ENCODE results near the gene TRAFD1.
A peak's percentile ranks its signal among the peaks of the same experiment; 100 is the strongest.

Gene TRAFD1

DNA sequence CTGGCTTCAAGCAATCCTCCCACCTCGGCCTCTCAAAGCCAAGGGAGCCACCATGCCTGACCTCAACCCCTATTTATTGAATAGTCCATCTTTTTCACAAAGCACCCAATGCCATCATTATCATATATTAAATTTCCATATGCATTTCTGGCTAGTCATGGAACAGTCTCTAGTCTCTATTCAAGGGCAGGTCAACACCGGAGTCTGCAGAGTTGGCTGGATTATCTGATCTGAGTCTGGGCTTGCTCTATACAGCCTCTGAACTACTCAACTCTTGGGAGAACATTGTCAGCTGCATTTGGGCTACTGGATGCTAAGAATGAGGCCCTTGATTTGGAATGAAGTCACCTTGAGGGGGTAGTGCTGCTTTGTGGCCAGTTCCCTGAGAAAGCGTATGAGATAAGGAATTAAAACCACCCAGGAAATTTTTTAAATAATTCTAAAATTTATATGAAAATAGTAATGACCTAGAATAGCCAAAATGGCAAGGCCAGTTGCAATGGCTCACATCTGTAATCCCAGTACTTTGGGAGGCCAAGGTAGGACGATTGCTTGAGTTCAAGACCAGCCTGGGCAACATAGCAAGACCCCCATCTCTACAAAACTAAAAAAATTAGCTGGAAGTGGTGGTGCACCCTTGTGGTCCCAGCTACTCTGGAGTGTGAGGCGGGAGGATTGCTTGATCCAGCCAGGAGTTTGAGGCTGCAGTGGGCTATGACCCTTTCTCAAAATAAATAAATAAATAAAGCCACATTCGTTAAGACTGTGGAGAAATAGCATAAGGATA lies 9.9 kb upstream of the TRAFD1 start:
- DNase-seq (ENCODE audit: low read depth): no peak

DNA sequence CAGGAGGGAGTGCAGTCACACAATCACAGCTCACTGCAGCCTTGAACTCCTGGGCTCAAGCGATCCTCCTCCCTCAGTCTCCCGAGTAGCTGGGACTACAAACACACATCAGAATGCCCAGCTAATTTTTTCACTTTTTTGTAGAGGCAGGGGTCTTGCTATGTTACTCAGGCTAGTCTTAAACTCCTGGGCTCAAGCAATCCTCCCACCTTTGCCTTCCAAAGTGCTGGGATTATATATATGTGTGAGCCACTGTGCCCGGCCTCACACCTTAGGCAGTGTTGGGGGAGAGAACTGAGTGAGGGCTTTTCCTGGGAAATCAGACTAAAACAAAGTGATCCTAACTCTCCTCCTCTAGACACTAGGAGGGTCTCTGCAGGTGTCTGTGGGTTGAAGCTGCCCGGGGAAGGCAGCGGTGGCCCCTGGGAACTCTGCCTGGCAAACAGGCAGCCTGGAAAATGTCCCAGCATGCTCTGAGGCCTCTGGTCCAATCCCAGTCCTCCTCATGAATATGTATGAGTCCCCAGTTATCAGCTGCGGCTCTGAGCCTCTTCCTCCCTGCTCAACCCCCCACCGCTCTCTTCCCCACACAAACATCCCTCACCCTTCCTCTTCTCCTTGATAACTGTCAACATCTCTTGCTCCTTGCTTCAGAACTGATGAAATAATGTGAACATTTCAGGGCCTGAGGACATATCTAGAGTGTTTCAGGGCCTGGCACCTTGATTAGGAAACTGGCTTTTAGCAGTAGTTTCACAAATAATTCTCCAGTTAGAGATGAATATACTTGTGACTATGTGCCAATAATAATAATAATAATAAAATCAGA lies 8.9 kb upstream of the TRAFD1 start:
- DNase-seq (ENCODE audit: low read depth): peak; percentile 43

DNA sequence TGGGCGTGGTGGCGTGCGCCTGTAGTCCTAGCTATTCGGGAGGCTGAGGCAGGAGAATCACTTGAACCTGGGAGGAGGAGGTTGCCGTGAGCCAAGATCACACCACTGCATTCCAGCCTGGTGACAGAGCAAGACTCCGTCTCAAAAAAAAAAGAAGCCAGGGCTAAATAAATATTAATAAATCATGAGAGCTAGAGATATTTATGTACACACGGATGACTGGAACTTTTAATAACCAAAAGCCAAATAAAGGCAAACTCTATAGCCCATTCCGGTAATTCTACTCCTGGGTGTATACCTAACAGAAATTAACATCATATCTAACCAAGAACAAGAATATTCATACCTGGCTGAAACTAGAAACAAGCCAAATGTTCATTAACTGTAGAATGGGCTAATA lies 7.7 kb upstream of the TRAFD1 start:
- no peak for DNase-seq (ENCODE audit: low read depth)

DNA sequence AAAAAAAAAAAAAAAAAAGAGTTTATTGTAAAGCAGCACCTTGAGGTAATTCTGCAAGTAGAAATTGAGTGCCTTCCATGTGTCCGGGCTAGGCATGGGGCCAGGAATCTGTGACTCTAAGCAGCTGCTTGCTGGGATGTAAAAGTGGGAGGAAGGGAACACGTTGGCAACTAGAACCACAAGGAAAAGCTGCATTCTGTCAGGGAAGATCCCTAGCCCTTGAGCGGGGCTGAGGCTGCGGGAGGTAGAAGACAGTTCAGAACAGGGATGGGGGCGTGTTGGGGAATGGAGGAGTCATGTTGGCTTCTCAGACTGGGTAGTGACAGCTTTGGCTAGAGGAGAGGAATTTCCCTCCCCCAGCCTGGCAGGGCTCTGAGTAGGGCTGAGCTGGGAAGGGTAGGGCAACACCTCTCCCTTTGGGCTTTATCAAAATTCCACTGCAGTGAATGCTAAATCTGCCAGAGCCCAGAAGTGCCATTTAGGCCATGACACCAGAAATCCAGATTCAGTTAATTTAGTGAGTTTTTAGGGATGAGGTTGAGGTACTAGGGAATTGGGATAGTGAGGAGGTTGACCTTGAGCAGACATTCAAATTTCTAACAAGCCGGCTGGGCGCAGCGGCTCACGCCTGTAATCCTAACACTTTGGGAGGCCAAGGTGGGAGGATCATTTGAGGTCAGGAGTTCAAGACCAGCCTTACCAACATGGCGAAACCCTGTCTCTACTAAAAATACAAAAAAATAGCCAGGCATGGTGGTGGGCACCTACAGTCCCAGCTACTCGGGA lies 3.4 kb upstream of the TRAFD1 start:
- DNase-seq (ENCODE audit: low read depth): peak; percentile 62

DNA sequence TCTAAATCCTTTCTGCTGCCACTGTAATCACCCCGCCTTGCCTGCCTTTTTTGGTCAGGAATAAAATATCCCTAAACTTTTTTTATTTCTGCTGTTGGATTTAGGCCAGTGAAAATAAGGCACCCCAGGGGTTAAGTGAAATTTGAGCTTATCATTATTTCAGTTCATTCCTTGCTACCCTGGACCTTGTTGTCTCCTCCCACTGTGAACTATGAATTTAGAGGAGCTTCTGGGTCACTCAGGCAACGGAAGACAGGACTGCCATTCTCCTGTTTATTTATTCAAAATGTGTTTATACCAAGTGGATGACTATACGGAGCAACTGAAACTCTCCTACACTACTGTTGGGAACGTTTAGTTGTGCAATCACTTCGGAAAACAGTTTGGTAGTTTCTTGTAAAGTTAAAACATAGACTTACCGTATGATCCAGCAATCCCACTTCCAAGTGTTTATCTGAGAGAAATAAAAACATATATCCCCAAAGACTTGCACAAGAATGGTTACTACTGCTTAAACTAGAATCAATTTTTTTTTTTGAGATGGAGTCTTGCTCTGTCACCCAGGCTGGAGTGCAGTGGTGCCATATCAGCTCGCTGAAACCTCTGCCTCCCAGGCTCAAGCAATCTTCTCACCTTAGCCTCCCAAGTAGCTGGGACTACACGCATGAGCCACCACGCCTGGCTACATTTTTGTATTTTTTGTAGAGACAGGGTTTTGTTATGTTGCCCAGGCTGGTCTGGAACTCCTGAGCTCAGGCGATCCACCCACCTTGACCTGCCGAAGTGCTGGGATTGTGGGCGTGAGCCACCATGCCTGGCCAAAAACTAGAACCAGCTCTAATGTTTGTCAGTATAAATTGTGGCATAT lies 2.3 kb upstream of the TRAFD1 start:
- peak; percentile 75 for DNase-seq (ENCODE audit: low read depth)

DNA sequence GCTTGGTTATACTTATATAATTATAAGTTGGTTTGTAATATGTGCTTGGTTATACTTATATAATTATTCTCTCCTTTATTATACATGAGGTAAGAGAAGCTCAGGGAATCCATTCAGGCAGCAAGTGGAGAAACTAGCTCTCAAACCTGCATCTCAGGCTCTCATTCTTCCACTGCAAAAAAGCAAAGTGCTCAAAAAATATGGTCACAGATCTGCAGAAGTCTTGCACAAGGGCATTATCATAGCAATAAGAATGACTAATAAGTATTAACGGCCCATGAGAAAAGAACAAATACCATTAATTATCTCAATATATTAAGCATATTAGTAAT lies 476 bp upstream of the TRAFD1 start:
- DNase-seq (ENCODE audit: low read depth): no peak

DNA sequence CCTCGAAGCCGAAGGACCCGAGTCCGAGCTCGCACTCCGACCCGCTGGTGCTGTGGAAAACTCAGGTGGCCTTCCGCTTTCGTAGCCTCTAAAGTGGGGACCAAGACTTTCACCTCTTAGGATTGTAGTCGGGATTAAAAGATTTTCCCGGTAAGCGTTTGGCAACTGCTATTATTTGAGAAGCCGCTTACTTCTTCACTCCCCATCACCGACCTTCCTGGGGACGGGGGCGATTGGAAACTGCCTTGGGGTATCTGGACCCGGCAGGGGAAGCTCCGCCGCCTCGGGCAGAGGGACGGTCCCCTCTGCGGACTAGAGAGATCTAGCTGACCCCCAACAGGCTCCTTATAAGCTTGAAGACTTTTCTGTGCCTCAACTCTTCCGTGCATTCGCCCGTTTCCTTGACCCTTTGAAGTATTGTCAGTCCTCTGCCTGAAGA lies 659 bp downstream of the TRAFD1 start:
- no peak for DNase-seq (ENCODE audit: low read depth)

DNA sequence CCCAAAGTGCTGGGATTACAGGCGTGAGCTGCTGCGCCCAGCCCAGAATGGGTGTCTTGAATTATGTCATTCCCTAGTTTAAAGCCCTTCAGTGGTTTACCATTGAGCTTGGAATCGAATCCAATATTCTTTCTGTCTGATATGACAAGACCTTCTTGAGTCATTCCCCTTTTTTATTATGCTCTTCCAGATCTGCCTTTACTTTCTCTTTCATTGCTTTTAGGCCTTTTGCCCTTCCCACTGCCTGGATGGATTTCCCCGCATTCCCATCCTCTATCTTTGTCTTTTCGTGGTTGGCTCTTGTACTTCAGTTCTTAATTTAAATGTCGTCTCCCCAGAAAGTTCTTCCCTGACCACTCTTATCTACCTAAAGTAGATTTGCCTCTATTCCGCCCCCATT lies 1.6 kb downstream of the TRAFD1 start:
- no peak for DNase-seq (ENCODE audit: low read depth)

DNA sequence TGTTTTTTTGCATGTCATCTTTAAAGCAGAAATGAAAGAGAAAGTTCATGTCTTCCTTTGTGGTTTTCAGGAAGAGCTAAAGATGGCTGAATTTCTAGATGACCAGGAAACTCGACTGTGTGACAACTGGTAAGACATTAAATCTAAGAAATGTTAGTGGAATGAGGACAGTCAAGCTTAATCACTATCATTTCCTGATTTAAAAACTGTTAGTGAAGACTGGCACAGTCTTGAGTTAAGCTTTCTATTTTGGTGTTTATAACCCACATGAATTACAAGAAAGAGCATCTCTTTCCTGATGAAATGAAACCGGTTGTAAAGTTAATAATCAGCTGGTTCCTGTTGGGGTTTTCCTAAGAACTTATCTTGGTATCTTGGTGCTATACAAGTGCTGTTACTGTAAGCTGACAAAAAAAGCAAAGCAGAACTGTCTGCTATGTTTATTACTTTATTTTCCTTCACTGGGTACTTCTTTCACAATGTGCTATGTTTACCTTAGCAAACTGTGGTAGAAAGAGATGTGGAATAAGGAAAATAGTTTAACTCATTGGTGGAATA lies 5.2 kb downstream of the TRAFD1 start:
- no peak for DNase-seq (ENCODE audit: low read depth)

DNA sequence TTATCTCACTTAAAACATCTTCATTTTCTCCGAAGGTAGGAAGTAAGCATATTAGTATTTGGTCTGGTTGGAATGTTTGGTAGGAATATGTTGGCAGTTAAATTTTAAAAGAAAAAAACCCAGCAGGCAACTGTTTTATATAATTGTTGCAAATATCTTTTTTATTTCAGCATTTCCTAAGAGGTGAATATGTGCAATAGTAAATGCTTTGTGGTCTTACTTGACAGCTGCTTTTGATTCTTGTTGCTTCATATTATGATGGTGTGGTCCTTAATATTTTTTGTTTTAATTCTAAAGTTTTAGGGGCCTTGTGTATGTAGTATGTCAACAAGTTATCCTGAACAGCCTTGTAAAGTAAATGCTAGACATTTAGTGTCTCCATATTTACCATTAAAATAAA lies 6.3 kb downstream of the TRAFD1 start:
- DNase-seq (ENCODE audit: low read depth): no peak

DNA sequence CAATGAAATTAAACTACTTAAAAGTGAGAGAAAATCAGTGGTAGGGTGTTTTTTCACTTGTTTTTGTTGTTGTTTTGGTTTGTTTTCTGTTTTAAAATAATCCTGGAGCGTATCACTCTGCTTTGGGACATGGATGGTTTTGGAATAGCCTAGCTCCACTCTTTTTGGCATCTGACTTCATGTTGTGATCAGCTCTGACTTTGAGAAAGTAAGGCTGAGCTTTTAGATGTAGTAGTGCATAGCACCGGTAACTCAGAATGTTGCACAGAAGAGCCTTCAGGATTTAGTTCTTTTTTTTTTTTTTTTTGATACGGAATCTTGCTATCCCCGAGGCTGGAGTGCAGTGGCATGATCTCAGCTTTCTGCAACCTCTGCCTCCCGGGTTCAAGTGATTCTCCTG lies 8.1 kb downstream of the TRAFD1 start:
- no peak for DNase-seq (ENCODE audit: low read depth)

DNA sequence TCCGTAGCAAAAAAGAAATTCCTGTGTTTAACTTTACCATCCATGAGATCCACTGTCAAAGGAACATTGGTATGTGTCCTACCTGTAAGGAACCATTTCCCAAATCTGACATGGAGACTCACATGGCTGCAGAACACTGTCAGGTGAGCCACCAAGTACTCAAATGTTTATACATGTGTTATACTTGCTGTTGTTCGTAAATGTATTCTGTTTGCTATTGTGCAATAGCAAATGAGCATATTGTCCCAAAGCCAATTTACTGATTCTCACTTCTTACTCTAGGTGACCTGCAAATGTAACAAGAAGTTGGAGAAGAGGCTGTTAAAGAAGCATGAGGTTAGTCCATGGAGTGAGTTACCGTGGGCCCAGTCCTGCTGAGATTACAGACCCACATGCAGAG lies 9.4 kb downstream of the TRAFD1 start:
- no peak for DNase-seq (ENCODE audit: low read depth)

DNA sequence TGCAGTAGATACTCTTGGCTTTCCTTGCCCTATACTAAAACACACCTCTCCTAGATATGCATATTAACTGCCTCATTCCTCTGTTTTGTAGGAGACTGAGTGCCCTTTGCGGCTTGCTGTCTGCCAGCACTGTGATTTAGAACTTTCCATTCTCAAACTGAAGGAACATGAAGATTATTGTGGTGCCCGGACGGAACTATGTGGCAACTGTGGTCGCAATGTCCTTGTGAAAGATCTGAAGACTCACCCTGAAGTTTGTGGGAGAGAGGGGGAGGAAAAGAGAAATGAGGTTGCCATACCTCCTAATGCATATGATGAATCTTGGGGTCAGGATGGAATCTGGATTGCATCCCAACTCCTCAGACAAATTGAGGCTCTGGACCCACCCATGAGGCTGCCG lies 15.4 kb downstream of the TRAFD1 start:
- DNase-seq (ENCODE audit: low read depth): no peak

DNA sequence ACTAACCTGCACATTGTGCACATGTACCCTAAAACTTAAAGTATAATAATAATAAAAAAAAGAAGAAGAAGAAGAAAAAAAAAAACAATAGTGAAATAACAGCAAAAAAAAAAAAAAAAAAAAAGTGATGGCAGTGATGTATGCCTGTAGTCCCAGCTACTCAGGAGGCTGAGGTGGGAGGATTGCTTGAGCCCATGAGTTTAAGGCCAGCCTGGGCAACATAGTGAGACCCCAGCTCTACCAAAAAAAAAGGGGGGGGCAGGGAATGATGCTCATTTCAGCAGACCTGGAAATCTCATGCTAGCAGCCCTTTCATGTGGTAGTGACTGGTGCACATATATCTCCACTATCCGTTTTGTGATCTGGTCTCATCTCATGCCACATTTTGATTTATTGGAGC lies 20.8 kb downstream of the TRAFD1 start:
- no peak for DNase-seq (ENCODE audit: low read depth)

DNA sequence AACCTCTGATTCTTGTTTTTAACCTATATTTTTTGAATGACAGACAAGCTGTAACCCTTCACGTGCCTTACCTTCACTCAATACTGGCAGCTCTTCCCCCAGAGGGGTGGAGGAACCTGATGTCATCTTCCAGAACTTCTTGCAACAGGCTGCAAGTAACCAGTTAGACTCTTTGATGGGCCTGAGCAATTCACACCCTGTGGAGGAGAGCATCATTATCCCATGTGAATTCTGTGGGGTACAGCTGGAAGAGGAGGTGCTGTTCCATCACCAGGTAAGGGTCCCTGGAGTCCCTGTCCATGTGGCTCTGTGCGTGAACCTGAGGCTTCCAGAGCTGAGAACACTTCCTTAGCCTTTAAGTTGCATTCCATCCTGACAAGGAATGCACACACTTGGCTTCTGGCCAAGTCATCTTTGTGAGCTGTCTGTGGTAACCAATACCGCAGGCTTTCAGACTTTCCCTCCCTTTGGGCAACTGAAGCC lies 22.7 kb downstream of the TRAFD1 start:
- DNase-seq (ENCODE audit: low read depth): peak; percentile 40

DNA sequence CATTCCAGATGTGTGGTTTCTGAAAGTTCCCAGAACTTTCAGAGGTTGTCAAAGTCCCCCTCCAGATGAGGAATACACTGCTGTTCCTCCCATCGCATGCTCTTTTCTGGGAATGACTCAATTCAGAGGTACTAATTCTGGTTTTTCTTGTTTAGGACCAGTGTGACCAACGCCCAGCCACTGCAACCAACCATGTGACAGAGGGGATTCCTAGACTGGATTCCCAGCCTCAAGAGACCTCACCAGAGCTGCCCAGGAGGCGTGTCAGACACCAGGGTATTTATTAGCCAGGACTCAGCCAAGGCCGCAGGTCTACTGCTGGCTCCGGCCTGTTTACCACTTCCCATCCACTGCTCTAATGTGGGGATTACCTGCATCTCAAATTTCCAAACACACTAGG lies 24.2 kb downstream of the TRAFD1 start:
- no peak for DNase-seq (ENCODE audit: low read depth)

DNA sequence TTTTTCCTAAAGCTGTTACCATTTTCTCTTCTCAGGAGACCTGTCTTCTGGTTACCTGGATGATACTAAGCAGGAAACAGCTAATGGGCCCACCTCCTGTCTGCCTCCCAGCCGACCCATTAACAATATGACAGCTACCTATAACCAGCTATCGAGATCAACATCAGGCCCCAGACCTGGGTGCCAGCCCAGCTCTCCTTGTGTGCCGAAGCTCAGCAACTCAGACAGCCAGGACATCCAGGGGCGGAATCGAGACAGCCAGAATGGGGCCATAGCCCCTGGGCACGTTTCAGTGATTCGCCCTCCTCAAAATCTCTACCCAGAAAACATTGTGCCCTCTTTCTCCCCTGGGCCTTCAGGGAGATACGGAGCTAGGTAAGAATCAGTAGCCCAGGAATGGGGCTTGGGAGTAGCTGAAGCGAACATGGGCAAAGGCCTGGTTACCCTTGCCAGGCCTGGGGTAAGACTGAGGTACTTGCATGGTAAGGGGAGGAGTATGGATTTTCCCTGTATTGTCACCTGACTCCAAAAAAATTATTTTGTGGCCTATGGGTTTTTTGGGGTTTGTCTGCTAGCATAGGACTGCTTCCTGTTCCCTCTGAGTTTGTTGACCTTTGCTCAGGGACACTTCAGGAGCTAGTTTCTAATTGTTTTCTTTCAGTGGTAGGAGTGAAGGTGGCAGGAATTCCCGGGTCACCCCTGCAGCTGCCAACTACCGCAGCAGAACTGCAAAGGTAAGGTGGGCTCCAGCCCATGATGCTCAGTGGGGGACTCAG lies 26.6 kb downstream of the TRAFD1 start:
- no peak for DNase-seq (ENCODE audit: low read depth)

DNA sequence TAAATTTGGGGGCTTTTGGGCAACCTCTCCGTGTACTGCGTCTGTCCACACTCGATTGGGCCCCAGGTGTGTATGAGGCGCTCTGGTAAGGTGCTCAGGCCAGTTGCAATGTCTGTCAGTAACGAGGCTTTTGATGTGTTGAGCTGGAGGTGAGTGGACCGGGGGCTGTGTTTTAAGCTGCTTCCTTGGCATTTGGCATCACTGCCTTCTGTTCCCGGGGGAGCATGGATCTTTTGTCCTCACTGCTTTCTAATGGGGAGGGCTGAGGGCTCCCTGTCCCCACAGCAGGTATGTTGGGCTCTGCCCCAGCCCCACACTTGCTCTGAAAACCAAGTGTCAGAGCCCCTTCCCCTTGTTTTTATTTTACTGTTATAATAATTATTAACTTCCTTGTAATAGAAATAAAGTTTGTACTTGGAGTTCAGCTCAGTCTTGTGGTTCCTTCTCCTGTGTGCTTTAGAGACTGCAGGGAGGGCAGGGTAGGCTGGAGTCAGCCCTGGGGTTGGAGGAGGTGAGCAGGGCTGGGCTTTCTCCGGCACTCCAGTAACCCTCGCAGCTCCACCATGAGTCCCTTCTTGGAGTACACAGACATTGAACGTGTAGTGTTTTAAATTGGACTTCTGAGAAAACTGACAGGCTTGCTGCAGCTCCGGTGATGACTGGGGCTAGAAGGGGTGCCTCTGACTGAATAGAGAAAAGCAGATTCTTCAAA lies 28.0 kb downstream of the TRAFD1 start:
- no peak for DNase-seq (ENCODE audit: low read depth)

DNA sequence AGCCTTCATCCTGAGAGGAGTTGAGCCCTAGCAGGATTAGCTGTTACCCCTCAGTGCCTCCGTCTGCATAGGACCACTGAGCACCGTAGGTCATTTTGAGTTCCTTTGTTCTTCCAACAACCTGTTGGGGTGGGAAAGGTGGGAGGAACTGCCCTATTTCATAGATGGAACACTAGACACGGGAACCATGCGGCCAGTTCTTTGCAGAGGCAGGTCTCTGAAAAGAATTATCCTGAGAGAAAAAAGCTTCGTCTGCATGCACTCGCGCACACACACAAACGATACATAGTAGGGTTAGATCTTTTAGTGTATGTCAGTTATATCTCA lies 28.5 kb downstream of the TRAFD1 start:
- DNase-seq (ENCODE audit: low read depth): no peak
